Uterus (tissue), 4 donors: ENCODE results near the gene NR2F1. TPM values are rescaled to one million over a fixed set of nuclear protein-coding genes. Genes with fewer than 3 reads are reported as not detected.

Experiments
- microRNA counts, 2 donors: library from miRNA; unstranded; fragments of <30 nt; microRNA quantifications; one replicate each; lab custom pipeline; 2016 to 2017
- total RNA-seq, 4 donors: library from RNA; depleted of rRNA in 3 of 4; stranded (reverse); fragments of >200 nt in 3 of 4; gene quantifications; one replicate each; pipeline versions ENCODE4 v1.1.0 to v1.2.4, GENCODE V29; 2014 to 2023
- donor health status: DM: yes; HTN: yes; CAD: no.

The NR2F1 gene
- total RNA-seq, 4 donors from 2014 or later, result 26.8 to 55.0 (median 40.6) TPM

MicroRNAs encoded within 50 kb of the gene (microRNA counts, 767-probe panel; counts per million panel counts)
- microRNA hsa-miR-2277-3p (lab: Ali Mortazavi, UCI) (0 counts per million in 2 donors), microRNA hsa-miR-2277-5p (lab: Ali Mortazavi, UCI) (0 counts per million in 2 donors)

Other genes with a start within 250 kb of the NR2F1 start
- 10 to 100 TPM in 3 of 4 donors, 1 to 10 TPM in 1; 4.4 to 46.1 (median 19.9) TPM for gene NR2F1-AS1, start 2.0 kb upstream of the NR2F1 start, total RNA-seq
- gene POU5F2, start 158.4 kb downstream of the NR2F1 start, total RNA-seq, result 1 to 10 TPM; 1.2 to 6.4 (median 2.6) TPM